Tibial nerve (tissue), 4 donors: Measurements from ENCODE around the gene SNX2.

ENCODE experiments used
- EP300 ChIP-seq, 2 donors: sonication (generic); formaldehyde crosslinking; IDR thresholded peaks; one replicate each; pipeline ENCODE4 v1.6.1; 2017; ENCODE audit warnings: antibody characterized with exemption in 2 of 2, mild to moderate bottlenecking in 1 of 2
- POLR2A ChIP-seq, 2 donors: fragments of 450-650 bp; IDR thresholded peaks; one replicate each; pipeline ENCODE4 v1.6.1; 2017; ENCODE audit warnings: antibody characterized with exemption in 2 of 2, mild to moderate bottlenecking in 2 of 2, moderate library complexity in 2 of 2
- TF ChIP-seq, protein P1 (sequence below), 5 experiments: fragments of 200-600 bp in 3 of 5; fragments of 450-650 bp in 2 of 5; sonication (generic) in 3 of 5; IDR thresholded peaks; one replicate each; pipeline ENCODE4 v1.5.1; 2016 to 2019; ENCODE audit warnings: antibody characterized with exemption in 5 of 5, mild to moderate bottlenecking in 3 of 5, moderate library complexity in 2 of 5

DNA sequence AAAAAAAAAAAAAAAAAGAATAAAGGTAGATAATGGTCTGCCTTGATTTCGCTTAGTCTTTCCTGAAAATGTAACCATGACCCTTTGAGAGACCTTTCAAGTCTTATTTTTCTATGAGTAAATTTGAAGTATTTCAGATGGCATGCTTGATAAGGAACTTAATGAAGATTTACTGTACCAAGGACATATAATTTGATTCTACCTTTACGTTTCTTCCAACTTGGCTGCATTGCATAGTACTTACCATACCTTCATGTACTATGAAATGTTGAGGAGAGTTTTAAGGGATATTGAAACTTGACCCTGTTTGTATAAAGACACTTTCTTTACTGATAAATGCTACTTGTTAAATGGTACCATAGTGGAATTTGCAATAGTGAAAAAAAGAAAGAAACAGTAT is 35.5 kb downstream of the SNX2 start:
- TF ChIP-seq POLR2A (IDR thresholded peaks at IDR 0.05) (no peak), EP300 (IDR thresholded peaks at IDR 0.05) (no peak)
- TF ChIP-seq, protein P1, sequence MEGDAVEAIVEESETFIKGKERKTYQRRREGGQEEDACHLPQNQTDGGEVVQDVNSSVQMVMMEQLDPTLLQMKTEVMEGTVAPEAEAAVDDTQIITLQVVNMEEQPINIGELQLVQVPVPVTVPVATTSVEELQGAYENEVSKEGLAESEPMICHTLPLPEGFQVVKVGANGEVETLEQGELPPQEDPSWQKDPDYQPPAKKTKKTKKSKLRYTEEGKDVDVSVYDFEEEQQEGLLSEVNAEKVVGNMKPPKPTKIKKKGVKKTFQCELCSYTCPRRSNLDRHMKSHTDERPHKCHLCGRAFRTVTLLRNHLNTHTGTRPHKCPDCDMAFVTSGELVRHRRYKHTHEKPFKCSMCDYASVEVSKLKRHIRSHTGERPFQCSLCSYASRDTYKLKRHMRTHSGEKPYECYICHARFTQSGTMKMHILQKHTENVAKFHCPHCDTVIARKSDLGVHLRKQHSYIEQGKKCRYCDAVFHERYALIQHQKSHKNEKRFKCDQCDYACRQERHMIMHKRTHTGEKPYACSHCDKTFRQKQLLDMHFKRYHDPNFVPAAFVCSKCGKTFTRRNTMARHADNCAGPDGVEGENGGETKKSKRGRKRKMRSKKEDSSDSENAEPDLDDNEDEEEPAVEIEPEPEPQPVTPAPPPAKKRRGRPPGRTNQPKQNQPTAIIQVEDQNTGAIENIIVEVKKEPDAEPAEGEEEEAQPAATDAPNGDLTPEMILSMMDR (IDR thresholded peaks at IDR 0.05), result no peak
